ENCODE data around the gene DIDO1. TPM values are rescaled to one million over a fixed set of nuclear protein-coding genes. Genes with fewer than 3 reads are reported as not detected.

Gene DIDO1
- total and polyA plus RNA-seq, 2 of the 13 experiments (the other 11 are each of a cell fraction or from before 2014, with no cell fraction given), result 75.0 to 75.1 TPM

GRCh38 chr20:62923669-62924441 lies 2.5 kb downstream of the DIDO1 start (continued):
- TF ChIP-seq SMAD1 (CRISPR knock-in tag; IDR thresholded peaks at IDR 0.05; ENCODE audit: borderline replicate concordance, low read depth) (no peak), SNAI1 (CRISPR knock-in tag; IDR thresholded peaks at IDR 0.05; ENCODE audit: borderline replicate concordance) (no peak), SNAPC4 (CRISPR knock-in tag; IDR thresholded peaks at IDR 0.05) (no peak), AGO1 (IDR thresholded peaks at IDR 0.05; ENCODE audit: low read depth, low read length, poor library complexity, severe bottlenecking) (no peak), PCBP1 (IDR thresholded peaks at IDR 0.05; ENCODE audit: borderline replicate concordance, low read depth, low read length) (no peak), ZNF367 (CRISPR knock-in tag; IDR thresholded peaks at IDR 0.05; ENCODE audit: borderline replicate concordance) (no peak), BRD4 (CRISPR knock-in tag; IDR thresholded peaks at IDR 0.05) (no peak), KDM3A (CRISPR knock-in tag; IDR thresholded peaks at IDR 0.05; ENCODE audit: low read depth) (0 out of 2 replicates have a peak, but pooled peaks have one; percentile 73), GTF3A (CRISPR knock-in tag; conservative IDR thresholded peaks at IDR 0.05) (no peak), ZNF30 (CRISPR knock-in tag; IDR thresholded peaks at IDR 0.05) (no peak), POGZ (CRISPR knock-in tag; IDR thresholded peaks at IDR 0.05) (no peak), ZNF891 (CRISPR knock-in tag; IDR thresholded peaks at IDR 0.05) (no peak), ZFP36 (IDR thresholded peaks at IDR 0.05; ENCODE audit: borderline replicate concordance, low read depth, low read length, partially characterized antibody) (no peak), MIXL1 (CRISPR knock-in tag; IDR thresholded peaks at IDR 0.05) (peak; percentile 100), GATAD1 (CRISPR knock-in tag; IDR thresholded peaks at IDR 0.05) (peak; percentile 56), ZNF782 (CRISPR knock-in tag; IDR thresholded peaks at IDR 0.05; ENCODE audit: borderline replicate concordance) (no peak), GATA4 (IDR thresholded peaks at IDR 0.05; ENCODE audit: borderline replicate concordance, low read depth) (no peak)
- TF ChIP-seq, protein P1, sequence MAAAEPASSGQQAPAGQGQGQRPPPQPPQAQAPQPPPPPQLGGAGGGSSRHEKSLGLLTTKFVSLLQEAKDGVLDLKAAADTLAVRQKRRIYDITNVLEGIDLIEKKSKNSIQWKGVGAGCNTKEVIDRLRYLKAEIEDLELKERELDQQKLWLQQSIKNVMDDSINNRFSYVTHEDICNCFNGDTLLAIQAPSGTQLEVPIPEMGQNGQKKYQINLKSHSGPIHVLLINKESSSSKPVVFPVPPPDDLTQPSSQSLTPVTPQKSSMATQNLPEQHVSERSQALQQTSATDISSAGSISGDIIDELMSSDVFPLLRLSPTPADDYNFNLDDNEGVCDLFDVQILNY (CRISPR knock-in tag; conservative IDR thresholded peaks at IDR 0.05), result no peak
- TF ChIP-seq, protein P2, sequence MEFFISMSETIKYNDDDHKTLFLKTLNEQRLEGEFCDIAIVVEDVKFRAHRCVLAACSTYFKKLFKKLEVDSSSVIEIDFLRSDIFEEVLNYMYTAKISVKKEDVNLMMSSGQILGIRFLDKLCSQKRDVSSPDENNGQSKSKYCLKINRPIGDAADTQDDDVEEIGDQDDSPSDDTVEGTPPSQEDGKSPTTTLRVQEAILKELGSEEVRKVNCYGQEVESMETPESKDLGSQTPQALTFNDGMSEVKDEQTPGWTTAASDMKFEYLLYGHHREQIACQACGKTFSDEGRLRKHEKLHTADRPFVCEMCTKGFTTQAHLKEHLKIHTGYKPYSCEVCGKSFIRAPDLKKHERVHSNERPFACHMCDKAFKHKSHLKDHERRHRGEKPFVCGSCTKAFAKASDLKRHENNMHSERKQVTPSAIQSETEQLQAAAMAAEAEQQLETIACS (CRISPR knock-in tag; IDR thresholded peaks at IDR 0.05), result no peak
- TF ChIP-seq, protein P3, sequence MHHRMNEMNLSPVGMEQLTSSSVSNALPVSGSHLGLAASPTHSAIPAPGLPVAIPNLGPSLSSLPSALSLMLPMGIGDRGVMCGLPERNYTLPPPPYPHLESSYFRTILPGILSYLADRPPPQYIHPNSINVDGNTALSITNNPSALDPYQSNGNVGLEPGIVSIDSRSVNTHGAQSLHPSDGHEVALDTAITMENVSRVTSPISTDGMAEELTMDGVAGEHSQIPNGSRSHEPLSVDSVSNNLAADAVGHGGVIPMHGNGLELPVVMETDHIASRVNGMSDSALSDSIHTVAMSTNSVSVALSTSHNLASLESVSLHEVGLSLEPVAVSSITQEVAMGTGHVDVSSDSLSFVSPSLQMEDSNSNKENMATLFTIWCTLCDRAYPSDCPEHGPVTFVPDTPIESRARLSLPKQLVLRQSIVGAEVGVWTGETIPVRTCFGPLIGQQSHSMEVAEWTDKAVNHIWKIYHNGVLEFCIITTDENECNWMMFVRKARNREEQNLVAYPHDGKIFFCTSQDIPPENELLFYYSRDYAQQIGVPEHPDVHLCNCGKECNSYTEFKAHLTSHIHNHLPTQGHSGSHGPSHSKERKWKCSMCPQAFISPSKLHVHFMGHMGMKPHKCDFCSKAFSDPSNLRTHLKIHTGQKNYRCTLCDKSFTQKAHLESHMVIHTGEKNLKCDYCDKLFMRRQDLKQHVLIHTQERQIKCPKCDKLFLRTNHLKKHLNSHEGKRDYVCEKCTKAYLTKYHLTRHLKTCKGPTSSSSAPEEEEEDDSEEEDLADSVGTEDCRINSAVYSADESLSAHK (CRISPR knock-in tag; IDR thresholded peaks at IDR 0.05; ENCODE audit: borderline replicate concordance), result no peak

All from HepG2 (cell line).